ENCODE measurements around the gene CAMK2D. TPM values are rescaled to one million over a fixed set of nuclear protein-coding genes. Genes with fewer than 3 reads are reported as not detected.

Gene CAMK2D
- total RNA-seq, 1 donor from 2014 or later: 19.7 TPM

- Mint-ChIP-seq H3K9me3 (ENCODE audit: unreplicated experiment) (no peaks in the 10 kb centered on the region), H3K4me1 (ENCODE audit: unreplicated experiment) (no peaks in the 10 kb centered on the region), H3K27me3 (ENCODE audit: unreplicated experiment) (no peaks in the 10 kb centered on the region), H3K4me3 (ENCODE audit: unreplicated experiment) (no peak overlapping the region), H3K36me3 (ENCODE audit: low read depth, unreplicated experiment) (no peaks in the 10 kb centered on the region), H3K27ac (ENCODE audit: unreplicated experiment) (peak overlapping the region; percentile 27)
- DNase-seq (ENCODE audit: low spot score): no peak
- no peak for TF ChIP-seq CTCF (IDR thresholded peaks at IDR 0.05; ENCODE audit: unreplicated experiment)
Observed at GRCh38 chr4:113468165-113469022, 293.1 kb downstream of the CAMK2D start.

- Mint-ChIP-seq H3K4me1 (ENCODE audit: unreplicated experiment) (no peaks in the 10 kb centered on the region), H3K9me3 (ENCODE audit: unreplicated experiment) (no peaks in the 10 kb centered on the region), H3K27me3 (ENCODE audit: unreplicated experiment) (no peaks in the 10 kb centered on the region), H3K36me3 (ENCODE audit: low read depth, unreplicated experiment) (no peaks in the 10 kb centered on the region), H3K4me3 (ENCODE audit: unreplicated experiment) (no peak overlapping the region), H3K27ac (ENCODE audit: unreplicated experiment) (no peak overlapping the region)
- no peak for TF ChIP-seq CTCF (IDR thresholded peaks at IDR 0.05; ENCODE audit: unreplicated experiment)
- no peak for DNase-seq (ENCODE audit: low spot score)
Observed at GRCh38 chr4:113467581-113467980, 294.0 kb downstream of the CAMK2D start.

GRCh38 chr4:113462286-113462685 is 299.3 kb downstream of the CAMK2D start:
- H3K4me3 Mint-ChIP-seq (ENCODE audit: unreplicated experiment): no peak overlapping the region
- H3K27me3 Mint-ChIP-seq (ENCODE audit: unreplicated experiment): no peaks in the 10 kb centered on the region

GRCh38 chr4:113461281-113461680 is 300.3 kb downstream of the CAMK2D start:
- no peak for TF ChIP-seq CTCF (IDR thresholded peaks at IDR 0.05; ENCODE audit: unreplicated experiment)
- H3K27ac Mint-ChIP-seq (ENCODE audit: unreplicated experiment): no peak overlapping the region
- H3K4me3 Mint-ChIP-seq (ENCODE audit: unreplicated experiment): no peak overlapping the region
- no peaks in the 10 kb centered on the region for H3K9me3 Mint-ChIP-seq (ENCODE audit: unreplicated experiment)
- no peak for DNase-seq (ENCODE audit: low spot score)
- H3K4me1 Mint-ChIP-seq (ENCODE audit: unreplicated experiment): peaks cover 2% of the 10 kb centered on the region
- H3K36me3 Mint-ChIP-seq (ENCODE audit: low read depth, unreplicated experiment): no peaks in the 10 kb centered on the region
- H3K27me3 Mint-ChIP-seq (ENCODE audit: unreplicated experiment): no peaks in the 10 kb centered on the region

More at GRCh38 chr4:113462286-113462685, 299.3 kb downstream of the CAMK2D start:
- H3K27ac Mint-ChIP-seq (ENCODE audit: unreplicated experiment): no peak overlapping the region
- DNase-seq (ENCODE audit: low spot score): no peak
- no peak for TF ChIP-seq CTCF (IDR thresholded peaks at IDR 0.05; ENCODE audit: unreplicated experiment)
- no peaks in the 10 kb centered on the region for H3K9me3 Mint-ChIP-seq (ENCODE audit: unreplicated experiment)
- no peaks in the 10 kb centered on the region for H3K36me3 Mint-ChIP-seq (ENCODE audit: low read depth, unreplicated experiment)
- H3K4me1 Mint-ChIP-seq (ENCODE audit: unreplicated experiment): peaks cover 2% of the 10 kb centered on the region

- no peak overlapping the region for H3K4me3 Mint-ChIP-seq (ENCODE audit: unreplicated experiment)
- H3K4me1 Mint-ChIP-seq (ENCODE audit: unreplicated experiment): peaks cover 16% of the 10 kb centered on the region
- peaks cover under 1% of the 10 kb centered on the region for H3K27me3 Mint-ChIP-seq (ENCODE audit: unreplicated experiment)
Observed at GRCh38 chr4:113457886-113458285, 303.7 kb downstream of the CAMK2D start.

More at GRCh38 chr4:113457886-113458285, 303.7 kb downstream of the CAMK2D start:
- Mint-ChIP-seq H3K36me3 (ENCODE audit: low read depth, unreplicated experiment) (no peaks in the 10 kb centered on the region), H3K27ac (ENCODE audit: unreplicated experiment) (no peak overlapping the region), H3K9me3 (ENCODE audit: unreplicated experiment) (no peaks in the 10 kb centered on the region)
- TF ChIP-seq CTCF (IDR thresholded peaks at IDR 0.05; ENCODE audit: unreplicated experiment): no peak
- no peak for DNase-seq (ENCODE audit: low spot score)

Data from endothelial cell (in vitro differentiated cells).